PFSK-1 (cell line): Measurements from ENCODE around the gene PRRT4.

Source experiments
- POLR2AphosphoS5 ChIP-seq: IDR thresholded peaks from 2 replicates; pipeline ENCODE4 v1.6.1; 2012; ENCODE audit warnings: low read depth, mild to moderate bottlenecking, control low read depth, low read length, moderate library complexity
- REST ChIP-seq, 2 experiments: IDR thresholded peaks; 2 replicates each; pipeline versions ENCODE4 v1.6.1 to v1.8.0; 2011 to 2012; ENCODE audit warnings: low read depth in 2 of 2, low read length in 2 of 2, control low read depth in 1 of 2, inconsistent platforms in 1 of 2, mild to moderate bottlenecking in 1 of 2, moderate library complexity in 1 of 2; ENCODE audit not compliant: insufficient read depth in 1 of 2
- SIN3A ChIP-seq: IDR thresholded peaks from 2 replicates; pipeline ENCODE4 v1.6.1; 2012; ENCODE audit warnings: mild to moderate bottlenecking, low read length, moderate library complexity, borderline replicate concordance; ENCODE audit not compliant: insufficient read depth

GRCh38 chr7:128361411-128362379 lies at the start of gene PRRT4:
- no peak for TF ChIP-seq POLR2AphosphoS5
- no peak for TF ChIP-seq REST (IDR thresholded peaks at IDR 0.05; ENCODE audit: insufficient read depth in 1 of 2, low read depth in 2 of 2, low read length in 2 of 2)
- no peak for TF ChIP-seq SIN3A
